H1 (cell line): ENCODE data around the gene PTCD3. TPM values are rescaled to one million over a fixed set of nuclear protein-coding genes. Genes with fewer than 3 reads are reported as not detected.

Source experiments
- SIN3A ChIP-seq, 2 experiments: IDR thresholded peaks in 1 of 2; conservative IDR thresholded peaks in 1 of 2; 2 replicates each; pipeline ENCODE4 v1.6.1; 2011 to 2012; ENCODE audit warnings: low read length in 2 of 2, improper control_type of control experiment in 1 of 2, low read depth in 1 of 2, mild to moderate bottlenecking in 1 of 2
- TBP ChIP-seq: IDR thresholded peaks from 2 replicates; pipeline ENCODE4 v1.6.1; 2011; ENCODE audit warnings: low read depth, low read length, improper control_type of control experiment
- ZNF274 ChIP-seq: IDR thresholded peaks from 2 replicates; pipeline ENCODE4 v1.7.0; 2012; ENCODE audit warnings: low read length, borderline replicate concordance; ENCODE audit errors: extremely low read depth
- polyA plus RNA-seq, 7 experiments: library from polyadenylated mRNA; depleted of rRNA in 3 of 7; stranded (reverse) in 5 of 7; unstranded in 2 of 7; fragments of >200 nt in 5 of 7; fragments of 200-250 nt in 2 of 7; gene quantifications; 1 replicate in 5 of 7; 2 replicates in 1 of 7; 4 replicates in 1 of 7; pipeline versions ENCODE4 v1.2.1 to v1.2.3, GENCODE V29; 2011 to 2013; ENCODE audit warnings: missing spikeins in 2 of 7, mixed read lengths in 2 of 7
- total RNA-seq: library from RNA; stranded (reverse); fragmentation: NEBNext Ultra II Directional; extraction: Animal tissue kit (Norgen Biotek cat#: 25700); gene quantifications from 2 replicates; pipeline ENCODE4 v1.2.1, GENCODE V29; 2021
- TF ChIP-seq, protein P1 (sequence below): fragments of 300-600 bp; sonication (generic); IDR thresholded peaks from 2 replicates; pipeline ENCODE4 v1.7.1; 2012; ENCODE audit warnings: low read length, moderate library complexity, mild to moderate bottlenecking, inconsistent platforms; ENCODE audit not compliant: insufficient replicate concordance
- TF ChIP-seq, protein P2 (sequence below): IDR thresholded peaks from 2 replicates; pipeline ENCODE4 v1.6.1; 2012; ENCODE audit warnings: inconsistent platforms
- TF ChIP-seq, protein P3 (sequence below): IDR thresholded peaks from 2 replicates; pipeline ENCODE4 v1.6.1; 2011; ENCODE audit warnings: low read length, improper control_type of control experiment

PTCD3 gene
- total and polyA plus RNA-seq, 2 of the 8 experiments (the other 6 are each of a cell fraction or from before 2014, with no cell fraction given) = 64.3 to 192 TPM

DNA sequence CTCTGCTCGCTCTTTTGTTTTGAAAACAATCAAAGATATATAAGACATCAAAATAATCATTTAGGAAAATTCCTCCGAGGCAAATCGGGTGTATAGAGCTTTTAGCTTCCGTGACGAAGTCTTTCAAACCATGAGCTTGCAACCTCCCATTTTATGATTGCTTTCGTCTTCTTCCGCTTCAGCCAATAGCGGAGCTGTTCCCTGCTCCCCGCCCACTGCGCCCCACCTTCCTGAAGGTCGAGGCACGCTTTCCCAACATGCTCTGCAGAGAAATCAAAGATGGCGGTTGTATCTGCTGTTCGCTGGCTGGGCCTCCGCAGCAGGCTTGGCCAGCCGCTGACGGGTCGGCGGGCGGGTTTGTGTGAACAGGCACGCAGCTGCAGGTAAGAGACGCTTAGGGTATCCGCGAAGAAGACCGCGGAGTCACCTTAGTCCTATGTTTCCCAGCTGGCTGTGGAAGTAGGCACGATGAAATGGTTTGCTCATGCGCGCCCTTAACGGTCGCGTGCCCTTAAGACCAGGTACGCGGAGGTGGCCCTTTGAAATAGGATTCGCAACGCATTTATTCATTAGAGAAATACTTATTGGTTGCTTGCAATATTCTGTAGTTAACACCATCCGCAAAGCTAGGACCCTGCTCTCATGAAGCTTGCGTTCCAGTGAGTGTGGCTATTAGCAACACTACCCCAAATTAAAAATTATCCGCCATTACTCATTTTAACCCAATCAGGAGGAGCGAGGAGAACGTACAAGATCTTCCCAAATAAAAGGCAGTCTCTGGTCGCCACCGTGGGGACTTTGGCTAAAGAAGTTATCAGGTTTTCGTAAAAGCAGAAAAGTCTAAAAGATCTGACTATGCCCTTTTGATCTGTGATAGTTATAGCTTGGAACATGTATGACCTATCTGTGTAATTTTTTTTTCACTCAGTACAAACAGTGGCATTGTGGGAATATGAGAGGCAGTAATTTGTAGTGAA, at the start of gene PTCD3 (continued):
- TF ChIP-seq, protein P1, sequence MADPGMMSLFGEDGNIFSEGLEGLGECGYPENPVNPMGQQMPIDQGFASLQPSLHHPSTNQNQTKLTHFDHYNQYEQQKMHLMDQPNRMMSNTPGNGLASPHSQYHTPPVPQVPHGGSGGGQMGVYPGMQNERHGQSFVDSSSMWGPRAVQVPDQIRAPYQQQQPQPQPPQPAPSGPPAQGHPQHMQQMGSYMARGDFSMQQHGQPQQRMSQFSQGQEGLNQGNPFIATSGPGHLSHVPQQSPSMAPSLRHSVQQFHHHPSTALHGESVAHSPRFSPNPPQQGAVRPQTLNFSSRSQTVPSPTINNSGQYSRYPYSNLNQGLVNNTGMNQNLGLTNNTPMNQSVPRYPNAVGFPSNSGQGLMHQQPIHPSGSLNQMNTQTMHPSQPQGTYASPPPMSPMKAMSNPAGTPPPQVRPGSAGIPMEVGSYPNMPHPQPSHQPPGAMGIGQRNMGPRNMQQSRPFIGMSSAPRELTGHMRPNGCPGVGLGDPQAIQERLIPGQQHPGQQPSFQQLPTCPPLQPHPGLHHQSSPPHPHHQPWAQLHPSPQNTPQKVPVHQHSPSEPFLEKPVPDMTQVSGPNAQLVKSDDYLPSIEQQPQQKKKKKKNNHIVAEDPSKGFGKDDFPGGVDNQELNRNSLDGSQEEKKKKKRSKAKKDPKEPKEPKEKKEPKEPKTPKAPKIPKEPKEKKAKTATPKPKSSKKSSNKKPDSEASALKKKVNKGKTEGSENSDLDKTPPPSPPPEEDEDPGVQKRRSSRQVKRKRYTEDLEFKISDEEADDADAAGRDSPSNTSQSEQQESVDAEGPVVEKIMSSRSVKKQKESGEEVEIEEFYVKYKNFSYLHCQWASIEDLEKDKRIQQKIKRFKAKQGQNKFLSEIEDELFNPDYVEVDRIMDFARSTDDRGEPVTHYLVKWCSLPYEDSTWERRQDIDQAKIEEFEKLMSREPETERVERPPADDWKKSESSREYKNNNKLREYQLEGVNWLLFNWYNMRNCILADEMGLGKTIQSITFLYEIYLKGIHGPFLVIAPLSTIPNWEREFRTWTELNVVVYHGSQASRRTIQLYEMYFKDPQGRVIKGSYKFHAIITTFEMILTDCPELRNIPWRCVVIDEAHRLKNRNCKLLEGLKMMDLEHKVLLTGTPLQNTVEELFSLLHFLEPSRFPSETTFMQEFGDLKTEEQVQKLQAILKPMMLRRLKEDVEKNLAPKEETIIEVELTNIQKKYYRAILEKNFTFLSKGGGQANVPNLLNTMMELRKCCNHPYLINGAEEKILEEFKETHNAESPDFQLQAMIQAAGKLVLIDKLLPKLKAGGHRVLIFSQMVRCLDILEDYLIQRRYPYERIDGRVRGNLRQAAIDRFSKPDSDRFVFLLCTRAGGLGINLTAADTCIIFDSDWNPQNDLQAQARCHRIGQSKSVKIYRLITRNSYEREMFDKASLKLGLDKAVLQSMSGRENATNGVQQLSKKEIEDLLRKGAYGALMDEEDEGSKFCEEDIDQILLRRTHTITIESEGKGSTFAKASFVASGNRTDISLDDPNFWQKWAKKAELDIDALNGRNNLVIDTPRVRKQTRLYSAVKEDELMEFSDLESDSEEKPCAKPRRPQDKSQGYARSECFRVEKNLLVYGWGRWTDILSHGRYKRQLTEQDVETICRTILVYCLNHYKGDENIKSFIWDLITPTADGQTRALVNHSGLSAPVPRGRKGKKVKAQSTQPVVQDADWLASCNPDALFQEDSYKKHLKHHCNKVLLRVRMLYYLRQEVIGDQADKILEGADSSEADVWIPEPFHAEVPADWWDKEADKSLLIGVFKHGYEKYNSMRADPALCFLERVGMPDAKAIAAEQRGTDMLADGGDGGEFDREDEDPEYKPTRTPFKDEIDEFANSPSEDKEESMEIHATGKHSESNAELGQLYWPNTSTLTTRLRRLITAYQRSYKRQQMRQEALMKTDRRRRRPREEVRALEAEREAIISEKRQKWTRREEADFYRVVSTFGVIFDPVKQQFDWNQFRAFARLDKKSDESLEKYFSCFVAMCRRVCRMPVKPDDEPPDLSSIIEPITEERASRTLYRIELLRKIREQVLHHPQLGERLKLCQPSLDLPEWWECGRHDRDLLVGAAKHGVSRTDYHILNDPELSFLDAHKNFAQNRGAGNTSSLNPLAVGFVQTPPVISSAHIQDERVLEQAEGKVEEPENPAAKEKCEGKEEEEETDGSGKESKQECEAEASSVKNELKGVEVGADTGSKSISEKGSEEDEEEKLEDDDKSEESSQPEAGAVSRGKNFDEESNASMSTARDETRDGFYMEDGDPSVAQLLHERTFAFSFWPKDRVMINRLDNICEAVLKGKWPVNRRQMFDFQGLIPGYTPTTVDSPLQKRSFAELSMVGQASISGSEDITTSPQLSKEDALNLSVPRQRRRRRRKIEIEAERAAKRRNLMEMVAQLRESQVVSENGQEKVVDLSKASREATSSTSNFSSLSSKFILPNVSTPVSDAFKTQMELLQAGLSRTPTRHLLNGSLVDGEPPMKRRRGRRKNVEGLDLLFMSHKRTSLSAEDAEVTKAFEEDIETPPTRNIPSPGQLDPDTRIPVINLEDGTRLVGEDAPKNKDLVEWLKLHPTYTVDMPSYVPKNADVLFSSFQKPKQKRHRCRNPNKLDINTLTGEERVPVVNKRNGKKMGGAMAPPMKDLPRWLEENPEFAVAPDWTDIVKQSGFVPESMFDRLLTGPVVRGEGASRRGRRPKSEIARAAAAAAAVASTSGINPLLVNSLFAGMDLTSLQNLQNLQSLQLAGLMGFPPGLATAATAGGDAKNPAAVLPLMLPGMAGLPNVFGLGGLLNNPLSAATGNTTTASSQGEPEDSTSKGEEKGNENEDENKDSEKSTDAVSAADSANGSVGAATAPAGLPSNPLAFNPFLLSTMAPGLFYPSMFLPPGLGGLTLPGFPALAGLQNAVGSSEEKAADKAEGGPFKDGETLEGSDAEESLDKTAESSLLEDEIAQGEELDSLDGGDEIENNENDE = no peak
- TF ChIP-seq, protein P2, sequence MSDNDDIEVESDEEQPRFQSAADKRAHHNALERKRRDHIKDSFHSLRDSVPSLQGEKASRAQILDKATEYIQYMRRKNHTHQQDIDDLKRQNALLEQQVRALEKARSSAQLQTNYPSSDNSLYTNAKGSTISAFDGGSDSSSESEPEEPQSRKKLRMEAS = peak; percentile 56; the same call in 1 of the 2 replicates
- TF ChIP-seq TBP (peak; percentile 93), ZNF274 (no peak), SIN3A (conservative IDR thresholded peaks at IDR 0.05 in 1 of 2, IDR thresholded peaks at IDR 0.05 in 1 of 2; ENCODE audit: low read depth in 1 of 2, low read length in 2 of 2) (peak; percentile 25 to 59; a peak in 1 of 4 replicates)
- TF ChIP-seq, protein P3, sequence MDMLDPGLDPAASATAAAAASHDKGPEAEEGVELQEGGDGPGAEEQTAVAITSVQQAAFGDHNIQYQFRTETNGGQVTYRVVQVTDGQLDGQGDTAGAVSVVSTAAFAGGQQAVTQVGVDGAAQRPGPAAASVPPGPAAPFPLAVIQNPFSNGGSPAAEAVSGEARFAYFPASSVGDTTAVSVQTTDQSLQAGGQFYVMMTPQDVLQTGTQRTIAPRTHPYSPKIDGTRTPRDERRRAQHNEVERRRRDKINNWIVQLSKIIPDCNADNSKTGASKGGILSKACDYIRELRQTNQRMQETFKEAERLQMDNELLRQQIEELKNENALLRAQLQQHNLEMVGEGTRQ = no peak
